Fibroblast of the conjunctiva (primary cell): ENCODE results near the gene HEATR5A.
"Not testable (repeated sequence)": the region's sequence is repeated elsewhere in the genome, so short reads cannot be mapped to it uniquely, and the experiment has no call there.

Experiments used
- DNase-seq: peaks from one replicate; pipeline ENCODE4 v3.0.0-alpha.2; 2010; ENCODE audit warnings: low read depth

The HEATR5A gene

GRCh38 chr14:31420319-31421111 lies at the start of gene HEATR5A:
TSS of gene HEATR5A (minus strand) at chr14:31420550. CDS start at chr14:31402975, 17,575 bp downstream.
- DNase-seq: peak; percentile 90

GRCh38 chr14:31466554-31466953 lies 46.2 kb upstream of the HEATR5A start:
- no peak for DNase-seq

- peak; percentile 43 for DNase-seq
These were observed 44.8 kb upstream of the HEATR5A start for GRCh38 chr14:31465111-31465510.

- not testable (repeated sequence) for DNase-seq
These were observed 42.1 kb upstream of the HEATR5A start for GRCh38 chr14:31462450-31462849.

GRCh38 chr14:31461545-31461944 lies 41.2 kb upstream of the HEATR5A start:
- no peak for DNase-seq

- DNase-seq: no peak
These were observed 37.6 kb upstream of the HEATR5A start for GRCh38 chr14:31457665-31458659.

GRCh38 chr14:31456841-31457664 lies 36.7 kb upstream of the HEATR5A start, which contains the start of gene DTD2:
TSS of gene DTD2 (minus strand) at chr14:31457506. CDS start at chr14:31457393, 113 bp downstream.
- DNase-seq: peak; percentile 89

GRCh38 chr14:31449971-31450610 lies 29.7 kb upstream of the HEATR5A start:
- peak; percentile 32 for DNase-seq

- DNase-seq: no peak
These were observed 28.8 kb upstream of the HEATR5A start for GRCh38 chr14:31449136-31449535.

GRCh38 chr14:31445703-31446102 lies 25.4 kb upstream of the HEATR5A start:
- no peak for DNase-seq

GRCh38 chr14:31442284-31442683 lies 21.9 kb upstream of the HEATR5A start:
- DNase-seq: no peak

GRCh38 chr14:31441273-31442111 lies 21.1 kb upstream of the HEATR5A start:
- DNase-seq: peak; percentile 42

- no peak for DNase-seq
These were observed 19.9 kb upstream of the HEATR5A start for GRCh38 chr14:31440280-31440679.

GRCh38 chr14:31439561-31439960 lies 19.2 kb upstream of the HEATR5A start:
- DNase-seq: no peak

GRCh38 chr14:31437045-31437691 lies 16.8 kb upstream of the HEATR5A start:
- DNase-seq: not testable (repeated sequence)

GRCh38 chr14:31435276-31435675 lies 14.9 kb upstream of the HEATR5A start:
- DNase-seq: peak; percentile 60

- no peak for DNase-seq
These were observed 10.4 kb upstream of the HEATR5A start for GRCh38 chr14:31430634-31431264.

GRCh38 chr14:31429791-31430190 lies 9.4 kb upstream of the HEATR5A start:
- no peak for DNase-seq

GRCh38 chr14:31428011-31428410 lies 7.7 kb upstream of the HEATR5A start:
- DNase-seq: no peak
